Activated naive CD8-positive, alpha-beta T cell treated with anti-CD3 and anti-CD28 coated beads for 36 hours (primary cell): ENCODE results near the gene P2RX6. TPM values are rescaled to one million over a fixed set of nuclear protein-coding genes. Genes with fewer than 3 reads are reported as not detected.
"Not testable (repeated sequence)": the region's sequence is repeated elsewhere in the genome, so short reads cannot be mapped to it uniquely, and the experiment has no call there.

Source experiments
- DNase-seq: peaks from one replicate; pipeline ENCODE4 v3.0.0; 2021
- H3K27ac Mint-ChIP-seq: one replicate; pipeline ENCODE4 v1.8.0; 2022; ENCODE audit warnings: mild to moderate bottlenecking, moderate library complexity, mixed read lengths
- H3K27me3 Mint-ChIP-seq: one replicate; pipeline ENCODE4 v1.8.0; 2022; ENCODE audit warnings: mild to moderate bottlenecking, mixed read lengths
- H3K36me3 Mint-ChIP-seq: one replicate; pipeline ENCODE4 v1.8.0; 2021; ENCODE audit warnings: mild to moderate bottlenecking, mixed read lengths
- H3K4me1 Mint-ChIP-seq: one replicate; pipeline ENCODE4 v1.8.0; 2021; ENCODE audit warnings: mixed read lengths
- H3K4me3 Mint-ChIP-seq: one replicate; pipeline ENCODE4 v1.8.0; 2022; ENCODE audit warnings: mild to moderate bottlenecking, moderate library complexity, mixed read lengths
- H3K9me3 Mint-ChIP-seq: one replicate; pipeline ENCODE4 v1.8.0; 2022; ENCODE audit warnings: mixed read lengths
- total RNA-seq, 2 experiments: library from RNA; stranded (reverse); gene quantifications; one replicate each; pipeline ENCODE4 v1.2.3, GENCODE V29; 2021

Gene P2RX6
- total RNA-seq, result under 1 TPM; 0.14 to 0.43 TPM

- H3K4me1 Mint-ChIP-seq, result peaks cover 15% of the 10 kb centered on the region
Observed at GRCh38 chr22:21014726-21015465, at the start of gene P2RX6. Gene P2RX6, plus strand, starts transcription at chr22:21015165. Its CDS starts 10 bp downstream, at chr22:21015175.

GRCh38 chr22:20965888-20966855, 48.8 kb upstream of the P2RX6 start:
- Mint-ChIP-seq H3K4me3 (no peak overlapping the region), H3K27me3 (peaks cover 12% of the 10 kb centered on the region), H3K4me1 (peaks cover 13% of the 10 kb centered on the region), H3K9me3 (no peaks in the 10 kb centered on the region), H3K36me3 (no peaks in the 10 kb centered on the region), H3K27ac (no peak overlapping the region)
- no peak for DNase-seq

More at GRCh38 chr22:21014726-21015465, at the start of gene P2RX6:
- H3K27me3 Mint-ChIP-seq, result no peaks in the 10 kb centered on the region
- H3K27ac Mint-ChIP-seq, result peak within 1 kb of the TSS; percentile 42
- peak within 1 kb of the TSS; percentile 81 for H3K4me3 Mint-ChIP-seq
- no peak for DNase-seq
- H3K36me3 Mint-ChIP-seq, result no peaks in the 10 kb centered on the region
- no peaks in the 10 kb centered on the region for H3K9me3 Mint-ChIP-seq

GRCh38 chr22:20966883-20967696, 47.9 kb upstream of the P2RX6 start, which contains the start of gene AIFM3:
Gene AIFM3, plus strand, starts transcription at chr22:20967255. Its CDS starts 690 bp downstream, at chr22:20967945.
- H3K27me3 Mint-ChIP-seq, result peaks cover 12% of the 10 kb centered on the region
- no peaks in the 10 kb centered on the region for H3K9me3 Mint-ChIP-seq
- H3K27ac Mint-ChIP-seq, result no peak within 1 kb of the TSS
- no peak within 1 kb of the TSS for H3K4me3 Mint-ChIP-seq
- DNase-seq, result no peak
- no peaks in the 10 kb centered on the region for H3K36me3 Mint-ChIP-seq
- H3K4me1 Mint-ChIP-seq, result peaks cover 8% of the 10 kb centered on the region

- Mint-ChIP-seq H3K27me3 (peaks cover 12% of the 10 kb centered on the region), H3K36me3 (no peaks in the 10 kb centered on the region), H3K4me3 (no peak overlapping the region), H3K4me1 (peaks cover 8% of the 10 kb centered on the region), H3K27ac (no peak overlapping the region), H3K9me3 (no peaks in the 10 kb centered on the region)
- DNase-seq, result no peak
Observed at GRCh38 chr22:20967697-20968211, 47.2 kb upstream of the P2RX6 start.

GRCh38 chr22:20968281-20968977, 46.5 kb upstream of the P2RX6 start:
- H3K9me3 Mint-ChIP-seq, result no peaks in the 10 kb centered on the region
- H3K36me3 Mint-ChIP-seq, result no peaks in the 10 kb centered on the region
- no peak overlapping the region for H3K27ac Mint-ChIP-seq
- peaks cover 6% of the 10 kb centered on the region for H3K27me3 Mint-ChIP-seq
- peaks cover 8% of the 10 kb centered on the region for H3K4me1 Mint-ChIP-seq
- DNase-seq, result no peak
- no peak overlapping the region for H3K4me3 Mint-ChIP-seq

- no peaks in the 10 kb centered on the region for H3K4me1 Mint-ChIP-seq
Observed at GRCh38 chr22:20970939-20971657, 43.9 kb upstream of the P2RX6 start.

GRCh38 chr22:20972014-20972694, 42.8 kb upstream of the P2RX6 start:
- H3K27me3 Mint-ChIP-seq, H3K27ac Mint-ChIP-seq, H3K4me3 Mint-ChIP-seq, H3K9me3 Mint-ChIP-seq, DNase-seq, H3K36me3 Mint-ChIP-seq, H3K4me1 Mint-ChIP-seq: not testable (repeated sequence)

More at GRCh38 chr22:20970939-20971657, 43.9 kb upstream of the P2RX6 start:
- no peak overlapping the region for H3K27ac Mint-ChIP-seq
- no peak for DNase-seq
- no peak overlapping the region for H3K4me3 Mint-ChIP-seq
- no peaks in the 10 kb centered on the region for H3K27me3 Mint-ChIP-seq
- no peaks in the 10 kb centered on the region for H3K36me3 Mint-ChIP-seq
- no peaks in the 10 kb centered on the region for H3K9me3 Mint-ChIP-seq

- H3K36me3 Mint-ChIP-seq, result no peaks in the 10 kb centered on the region
- H3K4me1 Mint-ChIP-seq, result no peaks in the 10 kb centered on the region
- no peak overlapping the region for H3K27ac Mint-ChIP-seq
- DNase-seq, result no peak
- H3K27me3 Mint-ChIP-seq, result no peaks in the 10 kb centered on the region
- peaks cover under 1% of the 10 kb centered on the region for H3K9me3 Mint-ChIP-seq
- no peak overlapping the region for H3K4me3 Mint-ChIP-seq
Observed at GRCh38 chr22:20972933-20973577, 41.9 kb upstream of the P2RX6 start.

GRCh38 chr22:20973634-20974286, 41.2 kb upstream of the P2RX6 start:
- H3K4me3 Mint-ChIP-seq, result no peak overlapping the region
- H3K27me3 Mint-ChIP-seq, result no peaks in the 10 kb centered on the region
- no peak for DNase-seq
- no peaks in the 10 kb centered on the region for H3K4me1 Mint-ChIP-seq
- H3K27ac Mint-ChIP-seq, result no peak overlapping the region
- H3K36me3 Mint-ChIP-seq, result no peaks in the 10 kb centered on the region
- H3K9me3 Mint-ChIP-seq, result peaks cover 5% of the 10 kb centered on the region

- Mint-ChIP-seq H3K27ac (no peak overlapping the region), H3K4me1 (peaks cover 5% of the 10 kb centered on the region), H3K9me3 (peaks cover 7% of the 10 kb centered on the region), H3K27me3 (no peaks in the 10 kb centered on the region), H3K36me3 (no peaks in the 10 kb centered on the region), H3K4me3 (no peak overlapping the region)
- no peak for DNase-seq
Observed at GRCh38 chr22:20974336-20974955, 40.5 kb upstream of the P2RX6 start.

- Mint-ChIP-seq H3K36me3 (no peaks in the 10 kb centered on the region), H3K4me1 (peaks cover 15% of the 10 kb centered on the region), H3K9me3 (peaks cover 7% of the 10 kb centered on the region), H3K4me3 (no peak overlapping the region), H3K27me3 (no peaks in the 10 kb centered on the region), H3K27ac (peak overlapping the region; percentile 25)
- DNase-seq, result no peak
Observed at GRCh38 chr22:20975541-20976290, 39.2 kb upstream of the P2RX6 start.
